Prostate gland (tissue), 2 donors: Measurements from ENCODE around the gene KLK1. TPM values are rescaled to one million over a fixed set of nuclear protein-coding genes. Genes with fewer than 3 reads are reported as not detected.
"Not testable (repeated sequence)": the region's sequence is repeated elsewhere in the genome, so short reads cannot be mapped to it uniquely, and the experiment has no call there.

Experiments
- DNase-seq: peaks from one replicate; pipeline ENCODE4 v3.0.0-alpha.2; 2019; ENCODE audit warnings: low spot score
- H3K27ac ChIP-seq, 2 donors: fragments of 200-600 bp; sonication (generic); 2 replicates each; pipeline ENCODE4 v1.5.1; 2017 to 2019
- H3K27me3 ChIP-seq: fragments of 200-600 bp; sonication (generic); replicated peaks from 2 replicates; pipeline ENCODE4 v1.5.1; 2019; ENCODE audit not compliant: insufficient read depth
- H3K36me3 ChIP-seq, 2 donors: fragments of 200-600 bp; sonication (generic); 1 replicate in 1 of 2; 2 replicates in 1 of 2; pipeline versions ENCODE4 v1.5.1 to v1.8.1; 2017 to 2019
- H3K4me1 ChIP-seq: fragments of 200-600 bp; sonication (generic); replicated peaks from 2 replicates; pipeline ENCODE4 v1.5.1; 2019
- H3K4me3 ChIP-seq, 2 donors: fragments of 200-600 bp; sonication (generic); 2 replicates each; pipeline ENCODE4 v1.5.1; 2017 to 2019
- H3K9me3 ChIP-seq: fragments of 200-600 bp; sonication (generic); 2 replicates; pipeline ENCODE4 v1.5.1; 2017
- POLR2A ChIP-seq: fragments of 450-650 bp; IDR thresholded peaks from one replicate; pipeline ENCODE4 v1.6.1; 2016; ENCODE audit warnings: antibody characterized with exemption, mild to moderate bottlenecking
- POLR2AphosphoS5 ChIP-seq: sonication (generic); formaldehyde crosslinking; IDR thresholded peaks from one replicate; pipeline ENCODE4 v1.6.1; 2017; ENCODE audit warnings: antibody characterized with exemption
- WGBS: methylation state at CpG from one replicate; pipeline ENCODE4 v1.1.5; 2018; 5-methylcytosine and 5-hydroxymethylcytosine counted together
- intact Hi-C: fragments of 100-400 bp; cut with DNase I; formaldehyde crosslinking; loops from one replicate; pipeline ENCODE4 v1.14.2; 2022
- total RNA-seq, 2 donors: library from RNA; depleted of rRNA; stranded (reverse); fragments of >200 nt; gene quantifications; one replicate each; pipeline ENCODE4 v1.1.0, GENCODE V29; 2016
- TF ChIP-seq, protein P1 (sequence below), 4 experiments: fragments of 200-600 bp in 2 of 4; fragments of 450-650 bp in 2 of 4; sonication (generic) in 2 of 4; IDR thresholded peaks; 1 replicate in 3 of 4; 2 replicates in 1 of 4; pipeline ENCODE4 v1.5.1; 2016 to 2019; ENCODE audit warnings: antibody characterized with exemption in 4 of 4, mild to moderate bottlenecking in 2 of 4, moderate library complexity in 2 of 4

The KLK1 gene
- total RNA-seq, 2 donors from 2014 or later: 8.3 to 45.2 TPM

DNA sequence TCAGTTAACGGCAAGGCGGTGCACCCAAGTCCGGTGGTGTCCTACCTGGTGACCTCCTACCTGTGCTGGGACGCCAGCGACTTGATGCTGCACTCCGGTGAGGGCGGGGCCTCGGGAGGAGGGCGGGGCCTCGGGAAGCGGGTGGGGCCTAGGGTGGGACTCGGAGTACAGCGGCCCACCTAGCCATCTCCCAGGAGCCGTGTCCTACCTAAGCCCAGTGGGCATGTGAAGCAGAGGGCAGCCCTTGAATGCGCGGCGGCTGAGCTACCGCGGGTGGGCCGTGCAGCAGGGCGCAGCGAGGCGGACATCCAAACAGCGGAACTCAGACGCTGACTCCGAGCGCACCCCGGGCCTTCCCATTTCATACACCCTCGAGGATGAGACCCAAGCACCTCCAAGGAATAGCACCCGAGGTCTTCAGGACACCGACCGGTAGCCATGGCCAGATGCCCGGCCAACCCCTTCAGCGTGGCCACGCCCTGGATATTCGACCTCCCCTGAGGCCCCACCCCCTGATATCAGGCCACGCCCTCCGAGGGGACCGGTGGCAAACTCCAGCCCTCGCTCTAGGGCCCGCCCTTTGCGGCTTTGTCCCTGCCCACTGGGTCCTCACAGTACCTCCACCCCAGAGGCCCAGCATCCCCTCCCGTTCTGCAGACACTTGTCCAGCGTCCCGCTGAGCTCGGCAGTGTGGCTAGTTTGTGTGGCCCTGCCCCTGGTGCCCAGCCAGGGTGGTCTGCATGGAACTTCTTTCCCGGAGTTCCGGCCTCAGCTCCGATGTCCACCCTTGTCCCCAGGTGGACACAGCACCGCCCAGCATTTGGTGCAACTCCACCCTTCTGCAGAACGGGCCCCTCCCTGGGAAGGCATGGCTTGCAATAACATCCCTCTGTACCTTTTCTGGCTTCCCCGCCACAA is 5.4 kb downstream of the KLK1 start:
- Histone ChIP-seq H3K4me1 (no peaks in the 10 kb centered on the region), H3K9me3 (no peaks in the 10 kb centered on the region), H3K36me3 (no peaks in the 10 kb centered on the region), H3K4me3 (peak overlapping the region; percentile 22 to 34), H3K27me3 (no peaks in the 10 kb centered on the region), H3K27ac (no peak overlapping the region)
- intact Hi-C loops: no loop called here
- TF ChIP-seq POLR2AphosphoS5 (no peak), POLR2A (no peak)
- TF ChIP-seq, protein P1, sequence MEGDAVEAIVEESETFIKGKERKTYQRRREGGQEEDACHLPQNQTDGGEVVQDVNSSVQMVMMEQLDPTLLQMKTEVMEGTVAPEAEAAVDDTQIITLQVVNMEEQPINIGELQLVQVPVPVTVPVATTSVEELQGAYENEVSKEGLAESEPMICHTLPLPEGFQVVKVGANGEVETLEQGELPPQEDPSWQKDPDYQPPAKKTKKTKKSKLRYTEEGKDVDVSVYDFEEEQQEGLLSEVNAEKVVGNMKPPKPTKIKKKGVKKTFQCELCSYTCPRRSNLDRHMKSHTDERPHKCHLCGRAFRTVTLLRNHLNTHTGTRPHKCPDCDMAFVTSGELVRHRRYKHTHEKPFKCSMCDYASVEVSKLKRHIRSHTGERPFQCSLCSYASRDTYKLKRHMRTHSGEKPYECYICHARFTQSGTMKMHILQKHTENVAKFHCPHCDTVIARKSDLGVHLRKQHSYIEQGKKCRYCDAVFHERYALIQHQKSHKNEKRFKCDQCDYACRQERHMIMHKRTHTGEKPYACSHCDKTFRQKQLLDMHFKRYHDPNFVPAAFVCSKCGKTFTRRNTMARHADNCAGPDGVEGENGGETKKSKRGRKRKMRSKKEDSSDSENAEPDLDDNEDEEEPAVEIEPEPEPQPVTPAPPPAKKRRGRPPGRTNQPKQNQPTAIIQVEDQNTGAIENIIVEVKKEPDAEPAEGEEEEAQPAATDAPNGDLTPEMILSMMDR (IDR thresholded peaks at IDR 0.05): no peak
- DNase-seq: peak; percentile 59
- 8% methylated on average over 42 of the region's 52 CpGs for WGBS

DNA sequence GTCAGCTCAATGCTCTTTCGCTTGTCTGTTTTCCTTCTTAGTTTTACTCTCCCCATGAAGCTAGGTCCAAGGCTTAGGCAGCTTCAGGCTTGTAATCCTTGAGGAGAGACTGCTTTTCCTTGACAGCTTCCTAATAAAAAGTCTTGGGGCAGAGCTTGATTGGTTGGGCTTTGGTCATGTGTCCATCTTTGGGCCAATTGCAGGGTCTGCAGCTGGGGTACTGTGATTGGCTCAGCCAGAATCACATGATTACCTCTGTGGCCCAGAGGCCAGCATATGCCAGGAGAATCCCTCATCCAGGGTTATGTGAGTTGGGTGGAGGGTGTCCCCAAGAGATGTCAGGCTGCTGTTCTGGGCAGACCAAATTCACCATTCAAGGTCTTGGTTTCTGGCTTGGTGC is 8.1 kb downstream of the KLK1 start:
- H3K27ac ChIP-seq: no peak overlapping the region
- no peaks in the 10 kb centered on the region for H3K36me3 ChIP-seq
- H3K4me3 ChIP-seq: no peak overlapping the region
- no peaks in the 10 kb centered on the region for H3K27me3 ChIP-seq
- H3K9me3 ChIP-seq: no peaks in the 10 kb centered on the region
- WGBS: 100% methylated on average over 1 of the region's 1 CpG
- no peak for TF ChIP-seq POLR2A
- TF ChIP-seq, protein P1 (IDR thresholded peaks at IDR 0.05): no peak
- no peak for DNase-seq
- H3K4me1 ChIP-seq: no peaks in the 10 kb centered on the region
- intact Hi-C loops: no loop called here

DNA sequence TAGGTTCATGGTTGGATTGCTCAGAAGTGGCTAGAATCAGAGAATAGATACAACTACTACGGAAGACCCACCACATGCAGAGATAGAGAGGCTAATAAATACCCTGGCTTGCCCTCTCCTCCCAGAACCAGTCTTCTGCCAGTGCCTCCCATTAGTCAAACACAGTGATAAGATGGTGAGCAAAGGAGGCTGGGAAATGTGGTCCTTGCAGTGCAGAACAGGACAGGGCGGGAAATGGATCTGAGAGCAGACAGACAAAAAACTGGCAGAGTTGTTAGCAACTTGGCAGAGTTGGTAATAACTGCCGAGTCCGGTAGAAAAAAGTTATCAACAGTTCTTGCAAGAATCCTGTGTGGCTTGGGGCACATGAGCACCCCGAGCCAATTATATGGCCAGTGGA is 8.7 kb downstream of the KLK1 start:
- 71% methylated on average over 5 of the region's 5 CpGs for WGBS
- intact Hi-C loops: no loop called here
- Histone ChIP-seq H3K9me3 (no peaks in the 10 kb centered on the region), H3K4me1 (no peaks in the 10 kb centered on the region), H3K4me3 (no peak overlapping the region), H3K36me3 (no peaks in the 10 kb centered on the region), H3K27me3 (no peaks in the 10 kb centered on the region), H3K27ac (no peak overlapping the region)
- no peak for DNase-seq
- TF ChIP-seq, protein P1 (IDR thresholded peaks at IDR 0.05): no peak
- no peak for TF ChIP-seq POLR2A
- no peak for TF ChIP-seq POLR2AphosphoS5

DNA sequence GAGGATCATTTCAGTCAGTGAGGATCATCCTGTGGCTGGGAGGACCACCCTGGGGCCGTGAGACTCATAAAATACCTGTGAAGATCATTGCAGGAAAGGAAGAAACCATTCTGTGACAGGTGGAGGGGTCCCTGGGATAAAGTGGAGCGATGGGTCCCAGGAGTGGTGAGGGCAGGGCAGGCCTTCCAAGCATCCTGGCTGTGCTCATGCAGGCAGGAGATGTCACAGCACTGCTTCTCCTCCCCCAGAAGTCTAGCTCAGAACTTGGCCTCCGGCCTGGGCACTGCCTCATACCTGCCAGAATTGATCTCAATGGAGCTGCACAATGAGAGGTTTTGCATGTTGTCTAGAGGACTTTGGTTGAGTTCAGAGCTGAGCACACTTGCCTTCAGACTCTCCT is 11.1 kb downstream of the KLK1 start:
- no peak for DNase-seq
- intact Hi-C loops: no loop called here
- no peaks in the 10 kb centered on the region for H3K36me3 ChIP-seq

DNA sequence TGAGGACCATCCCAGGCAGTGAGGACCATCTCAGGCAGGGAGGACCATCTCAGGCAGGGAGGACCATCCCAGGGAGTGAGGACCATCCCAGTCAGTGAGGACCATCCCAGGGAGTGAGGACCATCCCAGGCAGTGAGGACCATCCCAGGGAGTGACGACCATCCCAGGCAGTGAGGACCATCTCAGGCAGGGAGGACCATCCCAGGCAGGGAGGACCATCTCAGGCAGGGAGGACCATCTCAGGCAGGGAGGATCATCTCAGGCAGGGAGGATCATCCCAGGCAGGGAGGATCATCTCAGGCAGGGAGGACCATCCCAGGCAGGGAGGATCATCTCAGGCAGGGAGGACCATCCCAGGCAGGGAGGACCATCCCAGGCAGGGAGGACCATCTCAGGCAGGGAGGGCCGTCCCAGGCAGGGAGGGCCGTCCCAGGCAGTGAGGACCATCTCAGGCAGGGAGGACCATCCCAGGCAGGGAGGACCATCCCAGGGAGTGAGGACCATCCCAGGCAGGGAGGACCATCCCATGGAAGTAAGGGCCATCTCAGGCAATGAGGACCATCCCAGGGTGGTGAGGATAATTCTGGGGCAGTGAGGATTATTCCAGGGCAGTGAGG is 11.9 kb downstream of the KLK1 start:
- H3K4me1 ChIP-seq, DNase-seq, H3K36me3 ChIP-seq, H3K4me3 ChIP-seq, H3K27ac ChIP-seq, H3K9me3 ChIP-seq, intact Hi-C loops, H3K27me3 ChIP-seq: not testable (repeated sequence)
- WGBS: 100% methylated on average over 3 of the region's 3 CpGs

More for the DNA sequence above, 11.1 kb downstream of the KLK1 start:
- Histone ChIP-seq H3K27me3 (no peaks in the 10 kb centered on the region), H3K27ac (no peak overlapping the region), H3K4me1 (no peaks in the 10 kb centered on the region), H3K9me3 (no peaks in the 10 kb centered on the region), H3K4me3 (no peak overlapping the region)
- 56% methylated on average over 3 of the region's 3 CpGs for WGBS
- TF ChIP-seq POLR2AphosphoS5: no peak
- no peak for TF ChIP-seq POLR2A
- TF ChIP-seq, protein P1 (IDR thresholded peaks at IDR 0.05): no peak
